Measurements from ENCODE around the gene RAD51B. TPM values are rescaled to one million over a fixed set of nuclear protein-coding genes. Genes with fewer than 3 reads are reported as not detected.

RAD51B gene
- total and polyA plus RNA-seq, 2 experiments from 2014 or later = 10.1 to 18.0 TPM

DNA sequence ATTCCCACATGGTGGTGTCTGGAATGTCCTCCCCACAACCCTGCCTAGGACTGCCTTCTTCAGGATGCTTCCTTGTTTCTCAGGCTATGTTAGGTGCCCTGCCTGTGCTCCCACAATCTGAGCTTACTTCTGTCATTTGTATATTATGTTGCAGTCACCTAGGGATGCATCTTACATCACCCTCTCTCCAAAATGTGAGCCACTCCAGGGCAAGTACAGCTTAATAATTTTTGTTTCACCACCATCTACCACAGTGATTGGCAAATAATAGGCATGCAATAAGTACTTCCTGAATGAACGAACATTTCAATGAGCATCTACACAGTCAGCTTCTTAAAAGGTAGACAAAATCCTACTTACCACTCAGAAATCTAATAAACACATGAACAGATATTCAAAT is 40.8 kb upstream of the RAD51B start:
- Histone ChIP-seq H2AFZ (no peak overlapping the region), H3K79me2 (no peaks in the 10 kb centered on the region), H3K9me3 (ENCODE audit: low read depth) (no peaks in the 10 kb centered on the region), H3K27ac (no peak overlapping the region), H3K4me2 (no peak overlapping the region), H4K20me1 (ENCODE audit: insufficient read depth, poor library complexity, severe bottlenecking) (no peaks in the 10 kb centered on the region), H3K4me1 (ENCODE audit: insufficient read depth) (no peaks in the 10 kb centered on the region), H3K9me2 (replicated peaks; ENCODE audit: insufficient read depth) (no peaks in the 10 kb centered on the region), H3K4me3 (no peak overlapping the region), H3K36me3 (replicated peaks; ENCODE audit: insufficient read depth, low read depth) (no peaks in the 10 kb centered on the region), H3K27me3 (no peaks in the 10 kb centered on the region)
- WGBS (ENCODE audit: low lambda C conversion rate, missing lambda C conversion rate) = 96% methylated on average over 1 of the region's 1 CpG
- no peak for DNase-seq (ENCODE audit: low spot score)
- no peak for TF ChIP-seq EZH2 (IDR thresholded peaks at IDR 0.05; ENCODE audit: borderline replicate concordance)
- TF ChIP-seq EZH2phosphoT487 (IDR thresholded peaks at IDR 0.05; ENCODE audit: low read depth, severe bottlenecking, unreplicated experiment) = no peak
- TF ChIP-seq, protein P1, sequence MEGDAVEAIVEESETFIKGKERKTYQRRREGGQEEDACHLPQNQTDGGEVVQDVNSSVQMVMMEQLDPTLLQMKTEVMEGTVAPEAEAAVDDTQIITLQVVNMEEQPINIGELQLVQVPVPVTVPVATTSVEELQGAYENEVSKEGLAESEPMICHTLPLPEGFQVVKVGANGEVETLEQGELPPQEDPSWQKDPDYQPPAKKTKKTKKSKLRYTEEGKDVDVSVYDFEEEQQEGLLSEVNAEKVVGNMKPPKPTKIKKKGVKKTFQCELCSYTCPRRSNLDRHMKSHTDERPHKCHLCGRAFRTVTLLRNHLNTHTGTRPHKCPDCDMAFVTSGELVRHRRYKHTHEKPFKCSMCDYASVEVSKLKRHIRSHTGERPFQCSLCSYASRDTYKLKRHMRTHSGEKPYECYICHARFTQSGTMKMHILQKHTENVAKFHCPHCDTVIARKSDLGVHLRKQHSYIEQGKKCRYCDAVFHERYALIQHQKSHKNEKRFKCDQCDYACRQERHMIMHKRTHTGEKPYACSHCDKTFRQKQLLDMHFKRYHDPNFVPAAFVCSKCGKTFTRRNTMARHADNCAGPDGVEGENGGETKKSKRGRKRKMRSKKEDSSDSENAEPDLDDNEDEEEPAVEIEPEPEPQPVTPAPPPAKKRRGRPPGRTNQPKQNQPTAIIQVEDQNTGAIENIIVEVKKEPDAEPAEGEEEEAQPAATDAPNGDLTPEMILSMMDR (IDR thresholded peaks at IDR 0.05; ENCODE audit: poor library complexity) = no peak

DNA sequence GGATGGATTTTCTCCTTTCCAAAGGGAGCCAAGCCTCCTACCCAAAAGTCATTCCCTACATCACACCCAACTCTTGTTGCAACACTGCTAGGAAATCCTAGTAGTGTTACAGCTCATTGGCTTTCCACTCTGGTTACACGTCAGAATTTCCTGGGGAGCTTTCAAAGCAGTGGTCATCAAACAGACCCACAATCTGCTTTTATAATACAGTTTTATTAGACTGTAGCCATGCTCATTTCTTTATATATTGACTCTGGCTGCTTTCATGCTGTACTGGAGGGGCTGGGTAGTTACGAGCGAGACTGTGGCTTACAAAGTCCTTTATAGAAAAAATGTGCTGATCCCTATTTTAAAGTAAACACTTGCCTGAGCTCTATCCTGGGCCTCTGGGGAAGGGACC is 37.5 kb upstream of the RAD51B start:
- Histone ChIP-seq H3K4me2 (no peak overlapping the region), H4K20me1 (ENCODE audit: insufficient read depth, poor library complexity, severe bottlenecking) (no peaks in the 10 kb centered on the region), H2AFZ (no peak overlapping the region), H3K27ac (no peak overlapping the region), H3K4me1 (ENCODE audit: insufficient read depth) (no peaks in the 10 kb centered on the region), H3K27me3 (no peaks in the 10 kb centered on the region), H3K9me2 (replicated peaks; ENCODE audit: insufficient read depth) (no peaks in the 10 kb centered on the region), H3K9me3 (ENCODE audit: low read depth) (no peaks in the 10 kb centered on the region), H3K36me3 (replicated peaks; ENCODE audit: insufficient read depth, low read depth) (no peaks in the 10 kb centered on the region), H3K79me2 (no peaks in the 10 kb centered on the region), H3K4me3 (no peak overlapping the region)
- TF ChIP-seq EZH2 (IDR thresholded peaks at IDR 0.05; ENCODE audit: borderline replicate concordance) (no peak), EZH2phosphoT487 (IDR thresholded peaks at IDR 0.05; ENCODE audit: low read depth, severe bottlenecking, unreplicated experiment) (no peak)
- TF ChIP-seq, protein P1 (IDR thresholded peaks at IDR 0.05; ENCODE audit: poor library complexity) = no peak
- no peak for DNase-seq (ENCODE audit: low spot score)
- WGBS (ENCODE audit: low lambda C conversion rate, missing lambda C conversion rate) = 22% methylated on average over 3 of the region's 3 CpGs

DNA sequence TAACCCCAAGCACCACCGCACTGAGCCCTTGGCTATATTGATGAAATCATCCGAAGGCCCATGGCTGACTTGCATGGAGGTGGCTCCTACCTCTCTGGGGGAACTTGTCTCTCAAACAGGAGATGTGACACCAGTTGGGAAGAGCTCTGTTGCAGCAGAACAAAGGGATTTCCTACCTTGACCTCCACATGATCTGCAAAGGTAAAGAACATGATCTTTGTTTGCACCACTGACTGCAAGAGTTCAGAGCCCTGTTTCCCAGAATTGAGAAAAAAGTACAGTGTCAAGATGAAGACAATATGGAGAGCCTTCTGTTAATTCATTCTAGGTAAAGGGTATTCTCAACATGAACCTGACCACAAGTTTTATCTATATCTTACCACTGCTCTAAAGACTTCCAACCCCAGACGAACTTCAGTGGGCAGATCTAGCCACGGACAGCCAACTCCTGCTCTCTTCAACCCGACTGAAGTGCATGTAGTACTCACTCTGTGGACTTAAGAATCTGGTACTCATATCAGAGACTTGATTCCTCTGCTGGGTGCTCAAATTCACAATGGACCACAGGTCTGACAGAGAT is 35.2 kb upstream of the RAD51B start:
- no peak overlapping the region for H3K4me3 ChIP-seq
- H3K4me1 ChIP-seq (ENCODE audit: insufficient read depth) = no peaks in the 10 kb centered on the region
- H2AFZ ChIP-seq = no peak overlapping the region
- H3K27ac ChIP-seq = no peak overlapping the region
- no peaks in the 10 kb centered on the region for H4K20me1 ChIP-seq (ENCODE audit: insufficient read depth, poor library complexity, severe bottlenecking)
- no peak for TF ChIP-seq EZH2phosphoT487 (IDR thresholded peaks at IDR 0.05; ENCODE audit: low read depth, severe bottlenecking, unreplicated experiment)
- TF ChIP-seq, protein P1 (IDR thresholded peaks at IDR 0.05; ENCODE audit: poor library complexity) = no peak
- no peaks in the 10 kb centered on the region for H3K79me2 ChIP-seq
- DNase-seq (ENCODE audit: low spot score) = no peak
- no peak overlapping the region for H3K4me2 ChIP-seq
- 98% methylated on average over 5 of the region's 5 CpGs for WGBS (ENCODE audit: low lambda C conversion rate, missing lambda C conversion rate)
- H3K36me3 ChIP-seq (replicated peaks; ENCODE audit: insufficient read depth, low read depth) = no peaks in the 10 kb centered on the region
- H3K9me2 ChIP-seq (replicated peaks; ENCODE audit: insufficient read depth) = no peaks in the 10 kb centered on the region
- no peaks in the 10 kb centered on the region for H3K27me3 ChIP-seq
- no peaks in the 10 kb centered on the region for H3K9me3 ChIP-seq (ENCODE audit: low read depth)

Measured in hepatocyte (in vitro differentiated cells).